Skeletal muscle tissue (tissue), 4 donors: ENCODE measurements around the gene KIAA1328. TPM values are rescaled to one million over a fixed set of nuclear protein-coding genes. Genes with fewer than 3 reads are reported as not detected.

Experiments
- H3K27ac ChIP-seq: one replicate; pipeline ENCODE4 v1.7.0; 2013; ENCODE audit warnings: mild to moderate bottlenecking, low read depth, low read length, inconsistent platforms
- H3K27me3 ChIP-seq, 3 donors: one replicate each; pipeline ENCODE4 v1.7.0; 2013; ENCODE audit warnings: low read length in 3 of 3; ENCODE audit not compliant: control insufficient read depth in 3 of 3, insufficient read depth in 3 of 3
- H3K36me3 ChIP-seq, 3 donors: one replicate each; pipeline ENCODE4 v1.7.0; 2013; ENCODE audit warnings: low read length in 3 of 3; ENCODE audit not compliant: control insufficient read depth in 3 of 3, insufficient read depth in 3 of 3
- H3K4me1 ChIP-seq, 3 donors: one replicate each; pipeline ENCODE4 v1.7.0; 2013; ENCODE audit warnings: low read length in 3 of 3, mild to moderate bottlenecking in 3 of 3; ENCODE audit not compliant: control insufficient read depth in 3 of 3, insufficient read depth in 3 of 3
- H3K4me3 ChIP-seq, 3 donors: one replicate each; pipeline ENCODE4 v1.7.0; 2013; ENCODE audit warnings: low read length in 3 of 3
- H3K9ac ChIP-seq, 3 donors: one replicate each; pipeline ENCODE4 v1.7.0; 2013; ENCODE audit warnings: low read length in 3 of 3, mild to moderate bottlenecking in 3 of 3, moderate library complexity in 2 of 3, low read depth in 1 of 3
- H3K9me3 ChIP-seq, 3 donors: one replicate each; pipeline ENCODE4 v1.7.0; 2013; ENCODE audit warnings: low read length in 3 of 3; ENCODE audit not compliant: control insufficient read depth in 3 of 3
- total RNA-seq: library from RNA; depleted of rRNA; stranded (reverse); fragments of >200 nt; gene quantifications from one replicate; pipeline ENCODE4 v1.2.3, GENCODE V29; 2014
- donor health status: Osteomylitis.

The KIAA1328 gene
- 16.2 TPM for total RNA-seq

DNA sequence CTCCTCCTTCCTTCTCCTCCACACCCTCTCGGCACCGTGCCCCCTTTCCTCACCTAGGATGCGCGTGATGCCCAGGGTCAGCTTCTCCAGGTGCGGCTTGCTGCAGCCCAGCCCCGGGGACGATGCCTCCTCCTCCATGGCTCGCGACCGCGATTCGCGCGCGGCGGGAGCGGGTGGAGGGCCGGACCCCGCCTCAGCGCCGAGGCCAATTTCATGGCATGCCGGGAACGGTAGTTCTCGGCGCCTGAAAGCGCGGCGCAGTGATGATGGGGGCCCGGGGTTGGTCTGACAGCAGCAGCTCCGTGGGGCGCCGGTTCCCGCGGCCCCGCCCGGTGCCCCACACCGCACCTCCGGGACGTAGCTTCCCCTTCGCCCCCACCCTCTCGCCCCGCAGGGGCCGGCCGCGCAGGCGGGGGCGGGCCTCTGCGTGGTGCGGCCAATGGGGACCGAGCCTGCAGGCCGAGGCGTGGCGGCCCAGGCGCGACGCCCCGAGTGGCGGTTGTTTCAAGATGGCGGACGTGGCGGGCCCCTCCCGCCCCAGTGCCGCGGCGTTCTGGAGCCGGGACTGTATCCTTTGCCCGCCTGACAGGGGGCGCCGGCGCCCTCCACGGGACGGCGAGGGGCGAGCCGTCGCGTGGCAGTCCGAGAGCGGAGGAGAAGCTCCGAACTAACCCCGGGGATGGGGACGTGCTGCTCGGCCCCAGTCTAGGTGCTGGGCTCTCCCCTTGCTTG, at the start of gene KIAA1328, which contains the start of gene TPGS2:
TSS of gene KIAA1328 (plus strand) at position 498 of the 732 bp plus-strand sequence. CDS start at position 510, 12 bp downstream.
TSS of gene TPGS2 (minus strand) at position 373 of the 732 bp plus-strand sequence. CDS start at position 138, 235 bp downstream.
- Histone ChIP-seq H3K27me3 (no peaks in the 10 kb centered on the region), H3K27ac (peak within 1 kb of the TSS; percentile 84), H3K4me3 (peak within 1 kb of the TSS; percentile 94 to 100 (median 98)), H3K9ac (peak within 1 kb of the TSS; percentile 90 to 91 (median 90)), H3K4me1 (peaks cover 9 to 20% (median 15%) of the 10 kb centered on the region in 3 donors), H3K36me3 (no peaks in the 10 kb centered on the region), H3K9me3 (no peaks in the 10 kb centered on the region)

DNA sequence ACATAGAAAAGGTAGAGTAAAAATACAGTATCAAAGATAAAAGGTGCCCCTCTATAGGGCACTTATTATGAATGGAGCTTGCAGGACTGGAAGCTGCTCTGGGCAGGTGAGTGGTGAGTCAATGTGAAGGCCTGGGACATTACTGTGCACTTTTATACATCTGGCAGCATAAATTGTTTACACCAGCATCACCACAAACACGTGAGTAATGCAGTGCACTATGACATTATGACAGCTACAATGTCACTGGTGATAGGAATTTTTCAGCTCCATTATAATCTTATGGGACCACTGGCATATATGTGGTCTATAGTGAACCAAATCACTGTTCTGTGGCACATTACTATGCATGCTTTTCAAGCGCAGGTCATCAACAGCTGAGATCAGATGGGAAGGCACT, 48.2 kb upstream of the KIAA1328 start:
- H3K9me3 ChIP-seq, result no peaks in the 10 kb centered on the region
- no peaks in the 10 kb centered on the region for H3K27me3 ChIP-seq
- H3K4me3 ChIP-seq, result no peak overlapping the region
- H3K27ac ChIP-seq, result no peak overlapping the region
- H3K9ac ChIP-seq, result no peak overlapping the region
- peaks cover 13 to 31% (median 24%) of the 10 kb centered on the region in 3 donors for H3K4me1 ChIP-seq
- H3K36me3 ChIP-seq, result peaks cover 13 to 20% (median 15%) of the 10 kb centered on the region in 3 donors

DNA sequence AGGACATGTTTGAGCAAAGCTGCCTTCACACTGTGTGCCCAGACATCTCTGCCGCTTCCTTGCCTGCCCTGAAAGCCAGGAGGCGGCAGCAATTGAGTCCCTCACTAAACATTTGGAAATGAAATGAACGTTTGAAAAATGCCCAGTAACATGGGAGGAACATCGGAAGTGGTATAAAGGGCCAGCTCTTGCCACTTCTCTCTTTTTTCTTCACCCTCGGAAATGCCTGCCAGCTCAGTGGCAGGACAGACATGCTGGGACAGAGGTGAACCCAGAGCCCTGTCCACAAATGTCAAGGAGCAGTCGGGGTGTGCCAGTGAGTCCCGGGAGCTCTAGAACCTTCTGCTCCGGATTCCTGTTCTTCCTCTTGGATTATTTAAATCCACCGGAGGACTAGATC, 46.2 kb upstream of the KIAA1328 start:
- Histone ChIP-seq H3K27me3 (no peaks in the 10 kb centered on the region), H3K9me3 (no peaks in the 10 kb centered on the region), H3K27ac (no peak overlapping the region), H3K4me1 (peaks cover 7 to 27% (median 20%) of the 10 kb centered on the region in 3 donors), H3K4me3 (no peak overlapping the region), H3K9ac (no peak overlapping the region), H3K36me3 (peaks cover 13 to 20% (median 15%) of the 10 kb centered on the region in 3 donors)

DNA sequence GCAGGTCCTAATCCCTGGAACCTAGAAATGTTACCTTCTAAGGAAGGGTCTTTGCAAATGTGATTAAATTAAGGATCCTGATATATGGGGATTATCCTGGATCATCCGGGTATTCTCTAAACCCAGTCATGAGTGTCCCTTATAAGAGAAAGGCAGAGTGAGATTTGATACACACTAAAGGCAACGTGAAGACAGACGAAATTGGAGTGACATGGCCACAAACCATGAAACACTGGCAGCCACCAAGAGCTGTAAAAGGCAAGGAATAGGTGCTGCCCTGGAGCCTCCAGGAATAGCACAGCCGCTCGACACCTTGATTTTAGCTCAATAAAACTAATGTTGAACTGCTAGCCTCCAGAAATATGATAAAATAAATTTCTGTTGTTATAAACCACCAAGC, 45.1 kb upstream of the KIAA1328 start:
- Histone ChIP-seq H3K36me3 (peaks cover 14 to 20% (median 15%) of the 10 kb centered on the region in 3 donors), H3K9me3 (no peaks in the 10 kb centered on the region), H3K4me1 (peaks cover 7 to 16% (median 12%) of the 10 kb centered on the region in 3 donors), H3K4me3 (no peak overlapping the region), H3K9ac (no peak overlapping the region), H3K27me3 (no peaks in the 10 kb centered on the region), H3K27ac (no peak overlapping the region)

DNA sequence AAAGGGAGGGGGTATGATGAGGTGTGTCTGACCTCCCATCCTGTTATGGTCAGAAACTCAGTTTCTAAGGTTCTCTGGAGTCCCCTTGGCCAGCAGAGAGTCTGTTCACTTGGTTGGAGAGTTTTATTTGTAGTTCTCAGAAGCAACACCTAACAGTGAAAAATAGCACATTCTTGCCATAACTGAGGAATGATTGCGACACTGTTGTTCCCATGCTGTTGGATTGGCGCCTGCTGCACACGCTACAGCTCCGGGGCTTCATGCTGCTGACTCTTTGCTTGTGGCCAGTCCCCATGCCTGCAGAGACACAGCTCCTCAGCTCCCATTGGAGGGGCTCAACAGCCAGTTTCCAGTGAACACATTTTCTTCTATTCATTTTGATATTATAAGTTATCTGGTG, 42.2 kb upstream of the KIAA1328 start:
- Histone ChIP-seq H3K4me3 (no peak overlapping the region), H3K27me3 (no peaks in the 10 kb centered on the region), H3K36me3 (peaks cover 0 to 11% (median 10%) of the 10 kb centered on the region in 3 donors), H3K9me3 (no peaks in the 10 kb centered on the region), H3K4me1 (peaks cover 7 to 16% (median 12%) of the 10 kb centered on the region in 3 donors), H3K27ac (no peak overlapping the region), H3K9ac (no peak overlapping the region)

DNA sequence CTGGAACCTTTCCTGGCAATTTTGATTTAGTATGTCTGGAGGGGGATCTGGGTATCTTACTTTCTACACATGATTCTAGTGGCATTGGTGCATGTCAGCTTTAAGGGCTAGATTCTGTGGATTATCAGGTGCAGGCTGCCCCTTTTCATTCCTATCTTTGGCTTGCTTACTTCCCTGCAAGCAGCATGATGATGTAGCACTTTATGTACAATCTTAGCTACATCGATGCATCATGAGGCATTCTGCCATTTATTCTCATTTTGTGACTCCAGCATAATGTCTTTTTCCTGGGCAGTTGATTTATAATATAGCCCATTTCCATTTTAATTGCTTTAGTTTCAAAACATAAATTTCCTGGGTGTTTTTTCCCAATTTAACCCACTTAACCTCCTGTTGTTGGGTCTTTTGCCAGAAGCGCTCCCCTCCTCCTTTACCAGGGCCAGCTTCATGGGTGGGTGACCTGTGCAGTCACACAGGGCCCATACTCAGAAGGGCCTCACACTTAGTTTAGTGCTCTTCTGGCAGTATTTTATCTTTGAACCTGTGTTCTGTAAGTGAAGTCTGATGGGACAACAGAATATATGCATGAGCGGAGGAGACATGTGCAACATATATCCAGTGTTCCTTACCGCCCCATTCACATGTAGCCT, 36.2 kb upstream of the KIAA1328 start:
- H3K4me3 ChIP-seq, result no peak overlapping the region
- no peak overlapping the region for H3K27ac ChIP-seq
- H3K9me3 ChIP-seq, result no peaks in the 10 kb centered on the region
- no peaks in the 10 kb centered on the region for H3K27me3 ChIP-seq
- no peaks in the 10 kb centered on the region for H3K4me1 ChIP-seq
- H3K9ac ChIP-seq, result no peak overlapping the region
- peaks cover 3 to 29% (median 17%) of the 10 kb centered on the region in 3 donors for H3K36me3 ChIP-seq

DNA sequence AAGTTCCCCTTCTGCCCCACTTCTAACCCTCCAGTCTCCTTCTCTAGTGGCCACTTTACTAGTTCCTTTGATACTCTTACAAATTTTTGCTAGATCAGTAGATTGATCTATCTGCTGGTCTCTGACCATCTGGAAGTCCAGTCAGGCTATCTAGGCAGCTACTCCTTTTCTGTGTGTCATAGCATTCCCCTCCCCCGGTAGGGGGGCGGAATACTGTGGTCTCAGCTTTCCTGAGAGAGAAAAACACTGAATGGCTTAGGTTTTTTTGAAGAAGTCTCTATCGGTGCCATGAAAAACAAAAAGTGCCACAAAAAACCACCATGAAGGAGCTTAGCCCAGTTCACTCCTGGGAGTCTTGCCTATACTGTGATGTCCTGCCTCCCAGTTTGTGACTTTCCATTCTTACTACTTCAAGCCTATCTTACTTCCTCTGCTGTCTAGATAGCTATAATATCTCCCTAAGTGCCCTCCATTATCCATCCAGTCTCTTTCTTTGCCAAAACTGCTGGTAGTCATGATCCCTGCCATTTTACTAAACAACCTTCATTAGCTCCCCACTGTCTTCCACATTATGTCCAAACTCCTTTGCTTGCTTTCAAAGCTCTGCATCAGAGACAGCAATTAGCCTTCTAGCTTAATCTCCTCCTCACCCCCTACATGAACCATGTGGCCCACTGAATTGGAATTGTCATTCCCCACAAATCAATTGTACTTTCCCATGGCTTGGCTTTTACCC, 30.0 kb upstream of the KIAA1328 start:
- Histone ChIP-seq H3K36me3 (peaks cover 3 to 30% (median 27%) of the 10 kb centered on the region in 3 donors), H3K9me3 (no peaks in the 10 kb centered on the region), H3K27ac (no peak overlapping the region), H3K4me1 (no peaks in the 10 kb centered on the region), H3K27me3 (no peaks in the 10 kb centered on the region), H3K4me3 (no peak overlapping the region), H3K9ac (no peak overlapping the region)

DNA sequence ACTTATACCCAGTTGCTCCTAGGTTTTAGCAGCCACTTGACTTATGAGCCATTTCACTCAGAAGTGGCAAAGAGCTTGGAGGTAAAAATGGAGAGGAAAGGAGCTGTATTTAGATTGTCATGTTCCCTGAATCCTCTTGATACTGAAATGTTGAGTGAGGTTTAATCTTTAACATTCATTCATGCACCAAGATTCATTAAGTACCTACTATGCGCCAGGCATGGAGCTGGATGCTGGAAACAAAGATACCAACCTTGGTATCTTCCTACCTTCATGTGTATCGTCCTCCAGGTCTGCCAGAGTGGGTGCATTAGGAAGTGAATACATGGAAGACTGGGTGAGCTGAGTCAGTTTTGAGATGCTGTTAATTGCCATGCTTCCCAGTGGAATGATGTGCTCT, 23.8 kb upstream of the KIAA1328 start:
- Histone ChIP-seq H3K9me3 (no peaks in the 10 kb centered on the region), H3K9ac (no peak overlapping the region), H3K27me3 (no peaks in the 10 kb centered on the region), H3K4me1 (no peaks in the 10 kb centered on the region), H3K27ac (no peak overlapping the region), H3K36me3 (peaks cover 5 to 25% (median 20%) of the 10 kb centered on the region in 3 donors), H3K4me3 (no peak overlapping the region)

DNA sequence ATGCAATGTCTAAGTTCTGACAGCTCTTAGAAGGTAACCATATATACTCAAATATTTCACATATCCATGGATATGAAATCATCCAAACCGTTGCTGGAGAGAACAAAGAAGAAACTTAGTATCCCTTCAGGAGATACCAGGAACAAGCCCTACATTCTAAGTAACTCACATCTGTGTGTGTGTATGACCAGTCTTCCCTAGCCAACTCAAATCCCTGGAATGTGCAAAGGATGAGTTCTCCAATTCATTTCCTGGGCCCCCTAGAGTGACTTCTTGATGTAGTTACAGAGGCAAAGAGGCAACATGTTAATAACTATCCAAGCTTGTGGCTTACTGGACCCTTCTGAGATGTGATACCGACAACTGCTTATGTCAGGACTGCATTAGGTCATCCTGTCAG, 20.2 kb upstream of the KIAA1328 start:
- Histone ChIP-seq H3K9ac (no peak overlapping the region), H3K27me3 (no peaks in the 10 kb centered on the region), H3K27ac (no peak overlapping the region), H3K9me3 (no peaks in the 10 kb centered on the region), H3K4me1 (no peaks in the 10 kb centered on the region), H3K36me3 (peaks cover 5 to 20% (median 11%) of the 10 kb centered on the region in 3 donors), H3K4me3 (no peak overlapping the region)
